Bronchial epithelial cell (primary cell): ENCODE results near the gene IER3. TPM values are rescaled to one million over a fixed set of nuclear protein-coding genes. Genes with fewer than 3 reads are reported as not detected.

Source experiments
- total RNA-seq: library from RNA; depleted of rRNA; stranded (reverse); fragments of >200 nt; gene quantifications from 2 replicates; pipeline ENCODE4 v1.2.1, GENCODE V29; 2014

Gene IER3
- total RNA-seq, 1 donor from 2014 or later = 186 TPM

Other genes with a start within 250 kb of the IER3 start
- 21.9 and 35.2 TPM in 2 replicates for gene GNL1, start 188.1 kb downstream of the IER3 start, total RNA-seq
- 1.9 and 2.1 TPM in 2 replicates for gene PRR3, start 187.3 kb downstream of the IER3 start, total RNA-seq
- gene ABCF1, start 173.1 kb downstream of the IER3 start, total RNA-seq = 31.9 and 35.1 TPM in 2 replicates
- 10.5 and 18.3 TPM in 2 replicates for gene PPP1R10, start 127.3 kb downstream of the IER3 start, total RNA-seq
- 62.1 and 64.0 TPM in 2 replicates for gene MRPS18B, start 126.7 kb downstream of the IER3 start, total RNA-seq
- 1.8 and 2.9 TPM in 2 replicates for gene ATAT1, start 117.7 kb downstream of the IER3 start, total RNA-seq
- 1.8 and 2.7 TPM in 2 replicates for gene C6orf136, start 97.4 kb downstream of the IER3 start, total RNA-seq
- gene DHX16, start 71.5 kb downstream of the IER3 start, total RNA-seq = 38.4 and 44.3 TPM in 2 replicates
- 26.0 and 32.6 TPM in 2 replicates for gene PPP1R18, start 57.9 kb downstream of the IER3 start, total RNA-seq
- gene NRM, start 53.6 kb downstream of the IER3 start, total RNA-seq = 0.26 and 0.51 TPM in 2 replicates
- 2.4 and 2.7 TPM in 2 replicates for gene MDC1, start 27.3 kb downstream of the IER3 start, total RNA-seq
- 131 and 136 TPM in 2 replicates for gene TUBB, start 24.2 kb downstream of the IER3 start, total RNA-seq
- gene FLOT1, start 1.9 kb downstream of the IER3 start, total RNA-seq = 15.1 and 20.0 TPM in 2 replicates
- gene DDR1, start 140.0 kb upstream of the IER3 start, total RNA-seq = 149 and 194 TPM in 2 replicates
- 10.0 and 10.6 TPM in 2 replicates for gene GTF2H4, start 163.7 kb upstream of the IER3 start, total RNA-seq
- gene VARS2, start 169.7 kb upstream of the IER3 start, total RNA-seq = 24.6 and 26.3 TPM in 2 replicates
- not detected in 2 replicates for gene SFTA2, start 187.6 kb upstream of the IER3 start, total RNA-seq
- gene MUCL3, start 196.4 kb upstream of the IER3 start, total RNA-seq = under 0.01 TPM in 1 of 2 replicates, not detected in the other
- 0.53 and 2.2 TPM in 2 replicates for gene MUC21, start 239.2 kb upstream of the IER3 start, total RNA-seq